ENCODE results near the gene PDIA5.

DNA sequence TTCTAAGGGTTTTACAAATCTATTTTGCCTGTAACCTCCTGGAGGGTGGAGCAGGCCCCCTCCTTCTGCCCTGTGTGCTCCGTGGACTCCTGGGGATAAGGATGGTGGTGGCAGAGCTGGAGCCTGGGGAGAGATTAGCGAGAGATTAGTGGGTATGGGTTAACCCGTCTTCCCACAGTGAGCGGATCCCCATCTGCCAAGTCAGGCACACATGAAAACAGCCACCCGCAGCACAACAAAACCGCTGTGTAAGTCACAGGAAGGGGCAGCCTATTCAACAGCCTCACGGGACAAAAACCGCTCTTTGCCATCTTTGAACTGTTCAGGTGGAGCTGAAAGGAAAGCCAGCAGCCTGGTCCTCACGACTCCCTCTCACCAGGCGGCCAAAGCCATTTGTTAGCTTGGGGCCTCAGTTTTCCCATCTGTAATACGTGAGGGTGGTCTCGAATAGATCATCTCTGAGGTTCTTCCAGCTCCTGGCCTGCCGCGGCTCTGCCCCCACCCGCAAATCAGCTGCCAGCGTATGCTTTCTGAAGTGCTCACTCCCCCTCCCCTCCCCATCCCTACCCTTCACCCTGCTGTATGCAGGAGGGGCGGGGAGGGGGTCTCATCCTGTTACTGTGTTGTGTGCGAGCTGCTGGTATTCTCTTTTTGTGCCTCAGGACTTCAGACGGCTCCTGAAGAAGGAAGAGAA lies 43.6 kb downstream of the PDIA5 start:
- TF ChIP-seq, protein P1, sequence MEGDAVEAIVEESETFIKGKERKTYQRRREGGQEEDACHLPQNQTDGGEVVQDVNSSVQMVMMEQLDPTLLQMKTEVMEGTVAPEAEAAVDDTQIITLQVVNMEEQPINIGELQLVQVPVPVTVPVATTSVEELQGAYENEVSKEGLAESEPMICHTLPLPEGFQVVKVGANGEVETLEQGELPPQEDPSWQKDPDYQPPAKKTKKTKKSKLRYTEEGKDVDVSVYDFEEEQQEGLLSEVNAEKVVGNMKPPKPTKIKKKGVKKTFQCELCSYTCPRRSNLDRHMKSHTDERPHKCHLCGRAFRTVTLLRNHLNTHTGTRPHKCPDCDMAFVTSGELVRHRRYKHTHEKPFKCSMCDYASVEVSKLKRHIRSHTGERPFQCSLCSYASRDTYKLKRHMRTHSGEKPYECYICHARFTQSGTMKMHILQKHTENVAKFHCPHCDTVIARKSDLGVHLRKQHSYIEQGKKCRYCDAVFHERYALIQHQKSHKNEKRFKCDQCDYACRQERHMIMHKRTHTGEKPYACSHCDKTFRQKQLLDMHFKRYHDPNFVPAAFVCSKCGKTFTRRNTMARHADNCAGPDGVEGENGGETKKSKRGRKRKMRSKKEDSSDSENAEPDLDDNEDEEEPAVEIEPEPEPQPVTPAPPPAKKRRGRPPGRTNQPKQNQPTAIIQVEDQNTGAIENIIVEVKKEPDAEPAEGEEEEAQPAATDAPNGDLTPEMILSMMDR (IDR thresholded peaks at IDR 0.05): no peak
- no peak for TF ChIP-seq POLR2A (IDR thresholded peaks at IDR 0.05)
- TF ChIP-seq POLR2AphosphoS5 (IDR thresholded peaks at IDR 0.05): no peak
- TF ChIP-seq EP300 (IDR thresholded peaks at IDR 0.05): no peak

All from sigmoid colon (tissue), 4 donors.